Astrocyte (in vitro differentiated cells and primary cell): ENCODE results near the gene DUS1L. TPM values are rescaled to one million over a fixed set of nuclear protein-coding genes. Genes with fewer than 3 reads are reported as not detected.

Source experiments
- DNase-seq: peaks from one replicate; pipeline ENCODE4 v3.0.0-alpha.2; 2010; ENCODE audit warnings: low read depth
- FAIRE-seq: peaks from 2 replicates; lab custom pipeline; 2011; peaks lifted over from hg19 to GRCh38; lab: Jason Lieb, UNC
- H2AFZ ChIP-seq: 2 replicates; pipeline ENCODE4 v1.6.0; 2012; ENCODE audit warnings: low read depth, low read length, inconsistent platforms
- H3K27ac ChIP-seq: 2 replicates; pipeline ENCODE4 v1.5.1; 2011; ENCODE audit warnings: low read depth, low read length, inconsistent platforms
- H3K27me3 ChIP-seq: 2 replicates; pipeline ENCODE4 v1.6.0; 2011; ENCODE audit warnings: low read length, inconsistent platforms; ENCODE audit not compliant: insufficient read depth
- H3K36me3 ChIP-seq: 2 replicates; pipeline ENCODE4 v1.5.1; 2011; ENCODE audit warnings: low read length, inconsistent platforms; ENCODE audit not compliant: insufficient read depth
- H3K4me1 ChIP-seq: 2 replicates; pipeline ENCODE4 v1.5.1; 2011; ENCODE audit warnings: low read length, inconsistent platforms; ENCODE audit not compliant: insufficient read depth
- H3K4me2 ChIP-seq: 2 replicates; pipeline ENCODE4 v1.6.0; 2012; ENCODE audit warnings: low read length, inconsistent platforms
- H3K4me3 ChIP-seq: 2 replicates; pipeline ENCODE4 v1.5.1; 2011; ENCODE audit warnings: low read depth, mild to moderate bottlenecking, low read length, inconsistent platforms; ENCODE audit not compliant: insufficient read depth
- H3K79me2 ChIP-seq: 2 replicates; pipeline ENCODE4 v1.6.0; 2012; ENCODE audit warnings: mild to moderate bottlenecking, low read length, inconsistent platforms; ENCODE audit not compliant: insufficient read depth
- H3K9ac ChIP-seq: 2 replicates; pipeline ENCODE4 v1.6.0; 2012; ENCODE audit warnings: mild to moderate bottlenecking, low read length, inconsistent platforms
- H3K9me3 ChIP-seq: 2 replicates; pipeline ENCODE4 v1.5.1; 2012; ENCODE audit warnings: low read depth, mild to moderate bottlenecking, low read length, inconsistent platforms; ENCODE audit not compliant: insufficient read depth
- H4K20me1 ChIP-seq: 2 replicates; pipeline ENCODE4 v1.6.0; 2012; ENCODE audit warnings: low read length, inconsistent platforms; ENCODE audit not compliant: insufficient read depth
- H3K27ac Mint-ChIP-seq: one replicate; pipeline ENCODE4 v1.8.0; 2021; ENCODE audit warnings: mild to moderate bottlenecking, mixed read lengths; ENCODE audit not compliant: unreplicated experiment
- H3K27me3 Mint-ChIP-seq: one replicate; pipeline ENCODE4 v1.8.0; 2021; ENCODE audit warnings: low read depth, mixed read lengths; ENCODE audit not compliant: unreplicated experiment
- H3K36me3 Mint-ChIP-seq: one replicate; pipeline ENCODE4 v1.8.0; 2021; ENCODE audit warnings: low read depth, mixed read lengths; ENCODE audit not compliant: unreplicated experiment
- H3K4me1 Mint-ChIP-seq: one replicate; pipeline ENCODE4 v1.8.0; 2021; ENCODE audit warnings: low read depth, mixed read lengths; ENCODE audit not compliant: unreplicated experiment
- H3K4me3 Mint-ChIP-seq: one replicate; pipeline ENCODE4 v1.8.0; 2021; ENCODE audit warnings: mild to moderate bottlenecking, moderate library complexity, mixed read lengths; ENCODE audit not compliant: unreplicated experiment
- H3K9me3 Mint-ChIP-seq: one replicate; pipeline ENCODE4 v1.8.0; 2021; ENCODE audit warnings: mild to moderate bottlenecking, mixed read lengths; ENCODE audit not compliant: unreplicated experiment
- EZH2 ChIP-seq: IDR thresholded peaks from 2 replicates; pipeline ENCODE4 v1.6.1; 2012; ENCODE audit warnings: mild to moderate bottlenecking, low read length, inconsistent platforms; ENCODE audit not compliant: insufficient read depth
- total RNA-seq: library from RNA; stranded (reverse); gene quantifications from 2 replicates; pipeline ENCODE4 v1.2.1, GENCODE V29; 2021
- TF ChIP-seq, protein P1 (sequence below): IDR thresholded peaks from 2 replicates; pipeline ENCODE4 v1.5.1; 2011; ENCODE audit warnings: low read depth, mild to moderate bottlenecking, inconsistent platforms, low read length, moderate library complexity; ENCODE audit not compliant: insufficient read depth

Gene DUS1L
- total RNA-seq, 1 donor from 2014 or later = 55.1 TPM

- no peak for DNase-seq
- FAIRE-seq = no peak
Observed at GRCh38 chr17:82092628-82092994, 27.0 kb upstream of the DUS1L start.

DNA sequence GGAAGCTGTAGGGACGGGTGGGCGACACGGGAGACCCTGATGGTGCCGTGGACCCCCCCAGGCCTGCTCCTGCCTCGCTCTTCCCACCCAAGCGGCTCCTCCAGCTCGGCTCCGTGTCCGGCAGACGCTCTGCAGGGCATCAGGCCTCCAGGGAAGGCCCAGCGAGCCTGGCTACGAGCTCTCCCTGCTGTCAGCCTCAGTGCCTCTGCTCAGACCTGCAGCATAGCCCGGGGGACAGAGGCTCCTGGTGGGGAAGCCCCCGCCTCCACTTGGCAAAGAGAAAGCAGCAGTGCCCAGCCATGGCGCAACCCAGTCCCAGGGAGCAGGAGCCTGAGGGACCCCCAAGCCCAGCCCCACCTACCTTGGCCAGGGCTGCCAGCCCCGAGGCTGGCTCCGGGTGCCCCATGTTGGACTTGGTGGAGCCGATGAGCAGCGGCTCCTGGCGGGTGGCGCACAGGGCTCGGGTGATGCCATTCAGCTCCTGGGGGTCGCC is 26.5 kb upstream of the DUS1L start:
- TF ChIP-seq, protein P1, sequence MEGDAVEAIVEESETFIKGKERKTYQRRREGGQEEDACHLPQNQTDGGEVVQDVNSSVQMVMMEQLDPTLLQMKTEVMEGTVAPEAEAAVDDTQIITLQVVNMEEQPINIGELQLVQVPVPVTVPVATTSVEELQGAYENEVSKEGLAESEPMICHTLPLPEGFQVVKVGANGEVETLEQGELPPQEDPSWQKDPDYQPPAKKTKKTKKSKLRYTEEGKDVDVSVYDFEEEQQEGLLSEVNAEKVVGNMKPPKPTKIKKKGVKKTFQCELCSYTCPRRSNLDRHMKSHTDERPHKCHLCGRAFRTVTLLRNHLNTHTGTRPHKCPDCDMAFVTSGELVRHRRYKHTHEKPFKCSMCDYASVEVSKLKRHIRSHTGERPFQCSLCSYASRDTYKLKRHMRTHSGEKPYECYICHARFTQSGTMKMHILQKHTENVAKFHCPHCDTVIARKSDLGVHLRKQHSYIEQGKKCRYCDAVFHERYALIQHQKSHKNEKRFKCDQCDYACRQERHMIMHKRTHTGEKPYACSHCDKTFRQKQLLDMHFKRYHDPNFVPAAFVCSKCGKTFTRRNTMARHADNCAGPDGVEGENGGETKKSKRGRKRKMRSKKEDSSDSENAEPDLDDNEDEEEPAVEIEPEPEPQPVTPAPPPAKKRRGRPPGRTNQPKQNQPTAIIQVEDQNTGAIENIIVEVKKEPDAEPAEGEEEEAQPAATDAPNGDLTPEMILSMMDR = no peak
- no peak for TF ChIP-seq EZH2
- Histone ChIP-seq H3K36me3 (peaks cover 16% of the 10 kb centered on the region), H3K27me3 (no peaks in the 10 kb centered on the region), H3K9me3 (no peaks in the 10 kb centered on the region), H3K4me3 (no peak overlapping the region), H3K4me2 (no peak overlapping the region), H3K79me2 (peaks cover 53% of the 10 kb centered on the region), H4K20me1 (peaks cover 83% of the 10 kb centered on the region), H2AFZ (no peak overlapping the region), H3K4me1 (peaks cover 16% of the 10 kb centered on the region), H3K27ac (no peak overlapping the region), H3K9ac (no peak overlapping the region)
- H3K4me1 Mint-ChIP-seq = no peaks in the 10 kb centered on the region
- no peaks in the 10 kb centered on the region for H3K36me3 Mint-ChIP-seq
- no peaks in the 10 kb centered on the region for H3K27me3 Mint-ChIP-seq
- DNase-seq (no peak), FAIRE-seq (no peak)
- no peak overlapping the region for H3K4me3 Mint-ChIP-seq
- H3K9me3 Mint-ChIP-seq = no peaks in the 10 kb centered on the region
- H3K27ac Mint-ChIP-seq = no peak overlapping the region

More at GRCh38 chr17:82092628-82092994, 27.0 kb upstream of the DUS1L start:
- no peaks in the 10 kb centered on the region for H3K9me3 Mint-ChIP-seq
- H3K4me1 ChIP-seq = peaks cover 16% of the 10 kb centered on the region
- H4K20me1 ChIP-seq = peaks cover 80% of the 10 kb centered on the region
- no peak overlapping the region for H3K9ac ChIP-seq
- H3K36me3 ChIP-seq = peaks cover 16% of the 10 kb centered on the region
- peaks cover 58% of the 10 kb centered on the region for H3K79me2 ChIP-seq
- no peak overlapping the region for H3K27ac Mint-ChIP-seq
- no peak overlapping the region for H2AFZ ChIP-seq
- H3K4me3 Mint-ChIP-seq = no peak overlapping the region
- H3K27ac ChIP-seq = no peak overlapping the region
- no peak for TF ChIP-seq EZH2
- TF ChIP-seq, protein P1 = no peak
- no peaks in the 10 kb centered on the region for H3K4me1 Mint-ChIP-seq
- no peaks in the 10 kb centered on the region for H3K27me3 ChIP-seq
- H3K27me3 Mint-ChIP-seq = no peaks in the 10 kb centered on the region
- H3K36me3 Mint-ChIP-seq = no peaks in the 10 kb centered on the region
- no peak overlapping the region for H3K4me3 ChIP-seq
- H3K9me3 ChIP-seq = no peaks in the 10 kb centered on the region
- H3K4me2 ChIP-seq = no peak overlapping the region

GRCh38 chr17:82091264-82092066 is 25.9 kb upstream of the DUS1L start:
- no peaks in the 10 kb centered on the region for H3K9me3 ChIP-seq
- no peaks in the 10 kb centered on the region for H3K4me1 Mint-ChIP-seq
- no peaks in the 10 kb centered on the region for H3K36me3 Mint-ChIP-seq
- H2AFZ ChIP-seq = no peak overlapping the region
- H3K27ac ChIP-seq = no peak overlapping the region
- peaks cover 16% of the 10 kb centered on the region for H3K36me3 ChIP-seq
- no peak for FAIRE-seq
- H3K27ac Mint-ChIP-seq = no peak overlapping the region
- no peak overlapping the region for H3K4me2 ChIP-seq
- H3K4me3 ChIP-seq = no peak overlapping the region
- no peak for DNase-seq
- H3K9me3 Mint-ChIP-seq = no peaks in the 10 kb centered on the region
- H3K79me2 ChIP-seq = peaks cover 47% of the 10 kb centered on the region
- TF ChIP-seq, protein P1 = no peak
- no peak for TF ChIP-seq EZH2
- H3K9ac ChIP-seq = no peak overlapping the region
- H4K20me1 ChIP-seq = peaks cover 83% of the 10 kb centered on the region
- H3K4me3 Mint-ChIP-seq = no peak overlapping the region
- no peaks in the 10 kb centered on the region for H3K27me3 Mint-ChIP-seq
- H3K27me3 ChIP-seq = no peaks in the 10 kb centered on the region
- peaks cover 10% of the 10 kb centered on the region for H3K4me1 ChIP-seq
